GM19099 (cell line): ENCODE results near the gene CDH4.

Experiments used
- POLR2A ChIP-seq: IDR thresholded peaks from 3 replicates; pipeline ENCODE4 v1.6.1; 2011; ENCODE audit warnings: low read depth; ENCODE audit not compliant: insufficient read length; ENCODE audit errors: extremely low read depth

The CDH4 gene

DNA sequence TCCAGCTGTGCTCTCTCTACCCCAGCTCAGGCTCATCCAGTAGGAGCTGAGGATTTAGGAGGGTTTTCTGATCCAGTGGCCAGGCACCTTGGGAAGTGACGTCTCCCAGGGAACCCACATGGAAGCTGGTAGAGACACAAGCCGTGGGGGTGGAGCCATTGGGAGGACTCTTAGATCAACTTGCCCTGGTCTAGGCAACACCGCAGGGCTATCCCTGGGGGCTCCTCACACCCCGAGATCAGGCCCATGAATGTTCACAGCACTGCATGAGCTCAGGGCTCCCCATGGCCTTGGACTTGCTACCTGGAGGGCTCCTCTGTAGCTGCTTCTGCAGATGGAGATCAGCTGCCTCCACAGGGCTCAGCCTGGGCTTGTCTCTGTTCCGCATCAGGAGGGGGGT lies 112.1 kb downstream of the CDH4 start:
- no peak for TF ChIP-seq POLR2A

DNA sequence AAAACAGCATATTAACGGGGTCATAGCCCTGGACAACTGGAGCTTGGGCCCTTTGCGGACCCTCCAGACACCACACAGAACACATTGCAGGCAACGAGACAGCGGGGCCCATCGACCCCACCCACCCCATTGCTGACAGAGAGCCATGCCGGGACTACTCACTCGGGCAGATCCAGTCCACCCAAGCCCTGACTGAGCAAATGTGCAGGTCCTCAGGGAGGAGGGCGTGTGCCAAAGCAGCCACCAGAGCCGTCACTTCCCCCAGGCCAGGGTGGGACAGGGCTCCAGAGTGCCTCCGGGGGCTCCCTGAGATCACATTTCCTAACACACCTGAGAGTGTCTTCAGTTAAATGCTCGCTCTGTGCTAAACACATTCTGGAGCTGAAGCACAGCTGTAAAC lies 114.9 kb downstream of the CDH4 start:
- TF ChIP-seq POLR2A, result no peak

DNA sequence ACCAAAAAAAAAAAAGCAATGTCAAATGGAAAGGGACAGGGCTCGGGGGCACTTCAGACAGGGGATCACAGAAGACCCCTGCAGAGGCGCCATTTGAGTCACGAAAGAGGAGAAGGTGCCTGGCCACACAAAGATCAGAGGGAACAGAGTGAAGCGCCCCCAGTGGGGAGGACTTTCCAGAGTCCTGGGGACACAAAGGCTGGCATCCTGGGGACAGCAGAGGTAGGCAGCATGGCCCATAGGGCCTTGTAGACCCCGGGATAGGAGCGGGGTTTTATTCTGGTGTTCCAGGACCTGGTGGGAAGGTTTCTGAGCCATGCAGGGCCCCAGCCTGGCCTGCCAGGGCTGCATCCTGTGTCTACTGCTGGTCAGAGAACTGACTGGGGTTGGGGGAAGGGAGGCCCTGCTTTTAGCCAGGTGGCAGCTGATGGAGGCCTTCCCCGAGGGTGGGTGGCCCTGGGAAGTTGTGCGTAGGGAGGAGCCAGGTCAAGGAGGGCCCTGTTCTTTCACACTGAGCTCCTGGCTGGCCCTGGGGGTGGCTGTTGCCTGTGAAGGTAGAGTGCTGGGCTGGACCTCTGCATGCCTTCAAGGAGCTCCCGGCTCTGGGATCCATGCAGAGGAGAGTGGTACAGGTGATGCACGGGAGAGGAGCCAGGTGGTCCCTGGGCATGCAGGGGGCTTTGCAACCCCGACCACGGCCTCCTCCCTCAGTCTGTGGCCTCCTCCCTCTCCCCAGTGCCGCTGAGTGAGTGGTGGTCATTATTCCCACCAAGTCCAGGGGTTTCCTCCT lies 117.9 kb downstream of the CDH4 start:
- TF ChIP-seq POLR2A, result no peak

DNA sequence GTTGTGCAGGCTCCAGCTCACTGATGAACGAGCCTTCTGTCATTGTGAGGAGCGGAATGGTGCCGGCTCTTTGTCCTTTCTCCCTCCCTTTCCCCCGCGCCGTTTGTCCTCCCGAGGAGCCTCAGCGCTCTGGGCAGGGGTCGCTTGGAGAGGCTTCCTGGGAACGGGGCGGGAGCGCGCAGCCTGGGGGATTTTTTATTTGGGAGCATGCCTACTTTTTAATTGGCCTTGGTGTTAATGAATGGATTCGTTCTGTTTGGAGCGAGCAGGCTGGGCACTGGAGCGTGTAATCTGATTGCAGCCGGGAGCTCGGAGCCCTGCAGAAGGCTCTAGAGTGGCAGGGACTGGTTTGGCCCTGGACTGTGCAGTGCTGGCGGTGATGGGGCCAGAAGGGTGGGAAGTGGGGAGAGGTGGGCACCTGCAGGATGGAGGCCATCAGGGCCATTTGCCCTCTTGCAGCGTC lies 118.8 kb downstream of the CDH4 start:
- no peak for TF ChIP-seq POLR2A

DNA sequence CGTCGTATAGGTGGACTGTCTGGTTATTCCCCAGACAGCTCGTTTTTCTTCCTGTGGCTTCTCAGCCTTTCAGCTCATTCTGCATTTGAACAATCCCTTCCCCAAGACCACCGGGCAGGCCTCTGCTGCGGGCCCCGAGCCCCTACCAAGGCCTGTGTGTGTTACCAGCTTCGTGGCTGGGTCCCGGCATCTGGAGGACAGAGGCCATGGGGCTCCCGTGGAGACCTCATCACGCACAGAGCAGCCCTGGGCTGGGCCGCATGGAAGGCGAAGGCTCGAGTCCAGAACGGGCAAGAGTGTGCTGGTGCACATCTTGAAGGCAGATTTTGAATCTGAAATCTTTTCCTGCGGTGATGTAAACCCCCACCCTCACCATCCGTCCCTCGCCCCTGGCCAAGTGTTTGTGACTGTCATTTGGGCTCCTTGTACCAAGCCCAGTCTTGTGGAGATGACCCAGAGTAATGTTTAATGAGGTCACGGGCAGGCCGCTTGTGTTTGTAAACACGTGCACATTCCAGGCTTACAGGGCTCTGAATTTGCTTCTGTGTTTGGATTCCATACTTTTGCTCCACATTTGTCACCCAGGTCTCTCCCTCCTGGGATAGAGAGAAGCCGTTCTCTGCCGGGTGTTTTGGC lies 119.6 kb downstream of the CDH4 start:
- no peak for TF ChIP-seq POLR2A

DNA sequence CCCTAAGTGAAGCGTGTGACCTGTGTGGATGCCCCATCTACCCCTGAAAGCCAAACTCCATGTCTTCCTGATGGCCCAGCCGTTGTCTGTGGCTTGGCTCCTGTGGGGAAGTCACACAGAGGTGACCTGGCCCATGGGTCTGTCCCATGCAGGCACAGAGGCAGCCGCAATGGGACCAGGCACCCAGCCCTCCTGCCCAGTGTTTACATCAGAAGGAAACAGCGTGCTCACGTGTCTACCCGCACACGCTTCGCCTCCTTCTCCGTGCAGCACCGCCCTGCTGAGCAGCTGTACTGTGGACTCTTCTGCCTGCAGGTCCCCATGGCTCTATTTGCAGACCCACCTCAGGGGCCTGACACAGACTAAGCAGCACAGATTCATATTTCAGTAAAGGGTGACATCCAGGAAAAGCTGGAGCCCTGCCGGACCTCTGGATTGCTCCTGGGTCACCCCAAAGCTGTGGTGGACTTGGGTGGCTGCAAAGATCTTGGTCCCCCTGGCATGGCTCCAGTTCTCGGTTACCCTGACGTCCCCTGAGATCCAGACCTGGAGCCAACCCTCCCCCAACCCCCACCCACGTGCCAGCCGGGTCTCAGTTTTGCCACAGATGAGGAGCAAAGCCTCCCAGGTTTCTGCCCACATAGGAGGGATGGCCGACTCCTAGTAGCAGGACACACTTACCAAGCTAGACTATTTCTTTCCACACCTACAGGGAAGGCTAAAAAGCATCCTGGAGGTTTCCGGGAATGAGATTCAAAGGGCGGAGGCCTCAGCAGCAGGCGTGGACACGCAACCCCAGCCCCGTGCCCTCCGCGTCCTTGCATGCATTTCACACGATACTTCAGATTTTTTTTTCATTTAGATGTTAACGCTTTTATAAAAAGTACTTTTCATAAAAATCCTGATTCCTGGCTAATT lies 120.3 kb downstream of the CDH4 start:
- no peak for TF ChIP-seq POLR2A

DNA sequence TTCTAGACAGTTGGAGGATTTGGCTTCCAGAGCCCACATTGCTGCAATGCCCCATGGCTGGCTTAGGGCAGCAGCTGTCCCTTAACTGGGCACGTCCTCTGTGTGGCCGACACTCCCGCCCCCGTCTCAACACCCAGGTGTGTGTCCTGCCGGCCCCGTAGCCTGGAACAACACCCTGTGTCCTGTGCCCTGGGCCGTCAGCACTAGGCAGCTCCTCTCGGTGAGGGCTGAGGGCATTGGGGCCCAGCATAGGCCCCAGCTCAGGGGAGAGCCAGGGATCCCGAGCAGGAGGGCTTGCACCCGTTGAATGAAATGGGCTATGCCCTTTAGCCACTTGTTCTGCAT lies 121.0 kb downstream of the CDH4 start:
- TF ChIP-seq POLR2A, result no peak

DNA sequence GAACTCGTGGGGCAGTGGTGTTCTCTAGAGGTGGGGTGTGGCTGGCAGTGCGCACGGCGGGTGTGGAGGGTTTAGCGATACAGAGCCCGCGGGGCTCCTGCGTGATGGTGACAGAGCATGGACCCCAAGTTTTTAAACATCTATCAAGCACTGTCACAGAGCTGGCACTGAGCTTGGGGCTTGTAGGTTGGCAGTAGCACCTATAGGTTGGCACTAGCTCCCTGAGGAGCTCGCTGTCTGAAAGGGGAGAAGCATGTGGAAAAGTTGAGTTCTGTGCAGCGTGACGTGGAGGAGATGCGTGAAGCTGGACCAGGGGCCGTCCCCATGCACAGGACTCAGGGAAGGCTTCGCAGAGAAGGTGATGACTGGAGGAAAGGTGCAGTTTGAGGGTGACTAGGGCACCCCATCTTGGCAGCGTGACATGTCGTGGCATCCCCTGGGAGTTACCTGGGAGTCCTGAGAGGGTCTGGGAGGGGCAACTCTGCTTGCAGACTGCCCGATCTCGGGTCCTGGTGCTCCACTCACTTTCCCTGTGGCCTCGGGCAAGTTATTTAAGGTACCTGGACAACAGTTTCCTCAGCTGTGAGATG lies 122.0 kb downstream of the CDH4 start:
- no peak for TF ChIP-seq POLR2A

DNA sequence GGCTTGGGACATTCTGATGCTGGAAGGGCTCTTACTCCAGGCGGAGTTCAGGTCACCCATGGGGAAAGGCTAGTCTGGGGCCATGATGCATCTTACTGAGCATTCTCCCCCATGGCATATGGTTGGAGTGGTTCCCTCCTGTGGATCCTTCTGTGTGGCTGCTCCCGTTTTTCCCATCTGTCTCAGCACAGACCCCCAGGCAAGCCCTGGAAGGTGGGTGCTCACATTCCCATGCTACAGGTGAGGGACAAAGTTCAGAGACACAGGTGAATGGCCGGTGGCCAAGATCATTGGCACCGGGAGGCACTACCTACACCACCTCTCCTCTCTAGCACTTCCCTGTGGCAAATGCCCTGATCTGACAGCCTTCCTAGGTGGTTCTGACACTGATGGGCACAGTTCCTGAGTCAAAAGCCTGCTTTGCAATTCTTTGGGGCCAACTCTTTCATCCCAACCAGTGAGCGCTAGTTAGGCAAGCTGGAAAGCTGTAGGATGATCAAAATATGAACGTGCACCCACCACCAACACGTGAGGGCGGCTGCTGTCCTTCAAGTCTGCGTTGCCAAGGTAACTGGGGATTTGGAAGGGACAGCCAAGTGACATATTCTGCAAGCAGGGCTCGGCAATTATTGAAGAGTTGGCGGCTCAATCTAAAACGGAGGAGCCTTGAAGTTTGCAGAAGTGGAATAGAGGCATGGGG lies 124.6 kb downstream of the CDH4 start:
- no peak for TF ChIP-seq POLR2A

DNA sequence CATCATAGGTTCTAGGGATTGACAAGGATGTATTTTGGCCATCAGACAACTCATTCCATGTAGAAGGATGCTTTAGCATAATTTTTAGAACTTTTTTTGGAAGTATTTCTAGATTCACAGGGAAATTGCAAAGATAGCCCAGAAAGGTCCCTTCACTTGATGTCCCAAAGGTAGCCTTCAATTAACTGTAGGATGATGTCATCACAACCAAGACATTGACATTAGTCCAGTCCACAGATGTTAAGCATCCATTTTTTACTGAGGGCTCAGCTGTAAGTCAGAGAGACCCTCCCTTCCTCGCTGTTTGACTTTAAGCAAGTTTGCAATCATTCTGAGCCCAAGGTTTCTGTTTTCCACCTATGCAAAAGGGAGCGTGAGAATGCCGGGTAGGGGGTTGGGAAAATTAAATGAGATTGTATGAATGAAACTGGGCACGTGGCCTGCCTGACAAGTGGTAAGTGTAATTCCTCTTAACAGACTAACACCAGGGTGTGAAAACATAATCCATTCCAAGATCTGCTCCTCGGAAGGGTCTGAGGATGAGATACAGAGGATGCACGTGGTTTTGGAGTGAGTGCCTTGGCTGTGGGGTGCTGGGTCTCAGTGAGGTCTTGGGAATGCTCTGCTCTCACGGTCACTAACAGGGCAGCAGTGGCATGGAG lies 126.8 kb downstream of the CDH4 start:
- no peak for TF ChIP-seq POLR2A

DNA sequence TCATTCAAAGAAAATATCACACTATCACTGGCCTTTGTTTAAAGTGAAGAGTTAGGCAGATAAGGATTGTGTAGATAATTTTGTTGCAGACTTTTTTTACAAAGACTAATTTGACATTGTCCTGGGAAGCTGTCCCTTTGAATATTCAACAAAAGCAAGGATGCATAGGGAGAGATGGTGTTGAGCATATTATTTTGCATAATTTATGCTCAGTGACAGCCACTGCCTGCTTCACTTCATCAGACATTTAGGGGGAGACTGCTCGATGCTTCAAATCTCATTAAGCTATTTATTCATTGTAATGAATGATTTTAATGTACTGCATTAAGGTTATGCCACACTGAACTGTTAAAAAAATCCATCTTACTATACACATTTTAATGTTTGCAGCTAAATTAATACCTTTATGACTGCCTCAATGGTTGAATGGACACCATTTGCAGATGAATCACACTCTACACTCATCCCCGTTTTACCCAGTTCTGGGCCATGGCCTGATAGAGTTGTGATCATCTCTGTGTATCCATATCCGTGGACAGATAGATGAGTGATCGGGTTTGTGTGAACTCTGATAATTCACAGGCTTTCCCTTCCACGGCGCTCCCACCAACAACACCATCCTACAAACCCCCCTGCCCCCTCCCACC lies 128.0 kb downstream of the CDH4 start:
- TF ChIP-seq POLR2A, result no peak

DNA sequence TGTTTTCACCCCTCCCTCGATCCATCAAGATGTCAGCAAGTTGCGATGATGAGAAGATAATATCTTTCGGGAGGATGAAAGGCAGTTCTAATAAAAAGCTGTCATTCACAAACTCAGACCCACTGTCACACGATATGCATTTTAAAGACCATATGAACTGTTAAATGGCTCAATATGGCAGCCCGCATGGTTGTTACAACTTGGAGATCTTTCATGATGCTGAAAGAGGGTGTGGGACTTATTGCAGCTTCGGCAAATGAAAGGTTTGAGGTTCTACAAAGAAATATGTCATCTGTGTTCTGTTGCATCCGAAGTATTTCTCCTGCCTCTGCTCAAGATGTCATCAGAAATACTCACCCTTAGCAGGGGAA lies 128.5 kb downstream of the CDH4 start:
- TF ChIP-seq POLR2A, result no peak

DNA sequence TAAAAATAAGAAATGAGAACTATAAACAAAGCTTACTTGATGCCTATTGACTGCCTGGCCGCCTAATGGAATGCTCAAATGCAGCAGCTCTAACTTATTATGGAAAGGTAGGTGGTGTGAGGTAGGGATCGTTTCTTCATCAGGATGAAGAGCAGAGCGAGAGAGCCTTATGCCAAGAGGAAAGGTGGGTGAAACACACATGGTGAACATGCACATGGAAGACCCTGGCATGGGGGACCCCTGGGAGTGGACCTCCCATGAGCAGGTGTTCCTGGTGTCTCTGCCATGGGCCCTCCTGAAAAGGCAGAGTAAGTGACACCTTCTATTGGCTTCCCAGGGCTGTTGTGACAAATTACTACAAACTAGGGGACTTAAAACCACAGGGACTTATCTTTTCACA lies 130.1 kb downstream of the CDH4 start:
- TF ChIP-seq POLR2A, result no peak

DNA sequence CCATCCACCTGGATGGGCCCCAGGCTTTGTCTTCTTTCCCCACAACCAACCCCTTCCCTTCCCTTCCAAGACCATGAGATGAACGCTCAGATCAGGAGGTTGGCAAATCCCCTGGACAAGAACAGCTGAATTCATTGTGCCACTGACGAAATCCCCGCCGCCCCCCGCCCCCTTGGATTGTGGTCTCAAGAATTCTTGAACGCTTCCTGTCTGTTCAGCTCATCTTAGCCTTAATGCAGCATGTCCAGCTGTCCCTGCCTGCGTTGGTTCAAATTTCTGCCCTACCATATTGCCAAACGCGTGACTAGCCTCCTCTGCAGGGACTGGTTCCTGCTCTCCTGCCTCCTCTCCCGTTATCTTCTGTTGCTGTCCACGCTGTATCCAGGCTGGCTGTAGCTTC lies 133.2 kb downstream of the CDH4 start:
- TF ChIP-seq POLR2A, result no peak

DNA sequence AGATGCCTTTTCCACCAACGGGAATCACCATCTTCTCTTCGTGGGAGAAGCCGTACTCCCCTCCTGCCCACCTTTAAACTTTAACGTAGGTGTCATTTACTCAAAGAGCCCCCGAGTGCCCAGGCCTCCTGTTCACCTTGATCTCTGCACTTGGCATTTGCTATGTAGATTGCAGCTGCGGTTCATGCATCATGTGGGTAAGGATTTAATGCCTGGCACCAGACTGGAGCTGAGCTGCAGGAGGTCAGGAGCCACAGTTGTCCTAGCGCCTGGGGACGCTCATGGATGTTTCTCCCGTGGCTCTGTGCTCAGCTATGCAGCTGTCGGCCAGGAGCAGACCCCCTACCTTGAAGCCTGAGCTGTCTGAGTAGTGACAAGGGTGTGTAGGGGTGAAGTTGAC lies 133.7 kb downstream of the CDH4 start:
- TF ChIP-seq POLR2A, result no peak
